PC-9 (cell line): Measurements from ENCODE around the gene CCDC86. TPM values are rescaled to one million over a fixed set of nuclear protein-coding genes. Genes with fewer than 3 reads are reported as not detected.

Experiments
- BruUV-seq: library from RNA; stranded (reverse); fragments of 400-500 nt; replicated peaks from 2 replicates; lab custom pipeline; 2021; lab: Mats Ljungman, UMichigan
- CTCF ChIA-PET: fragments of 300-600 bp; sonication (Branson Sonifier 250); formaldehyde crosslinking; loops from one replicate; lab custom pipeline; 2022; ENCODE audit warnings: antibody characterized with exemption; lab: Charles Lee
- POLR2A ChIA-PET: fragments of 300-600 bp; sonication (Branson Sonifier 250); formaldehyde crosslinking; loops from one replicate; lab custom pipeline; 2022; ENCODE audit warnings: antibody characterized with exemption; ENCODE audit not compliant: unreplicated experiment; lab: Charles Lee
- DNase-seq, 2 experiments: peaks; one replicate each; pipeline versions ENCODE4 v3.0.0 to v3.0.0-alpha.2; 2015 to 2022; ENCODE audit warnings: mixed read lengths in 1 of 2
- H2AFZ ChIP-seq: fragments of 200-600 bp; sonication (generic); 2 replicates; pipeline ENCODE4 v1.8.1; 2017; ENCODE audit warnings: antibody characterized with exemption
- H3F3A ChIP-seq: fragments of 200-600 bp; sonication (generic); 2 replicates; pipeline ENCODE4 v1.8.1; 2017; ENCODE audit warnings: antibody characterized with exemption, mild to moderate bottlenecking, low read depth; ENCODE audit not compliant: insufficient read depth
- H3K27ac ChIP-seq: fragments of 200-600 bp; sonication (generic); 2 replicates; pipeline ENCODE4 v1.6.1; 2016; ENCODE audit warnings: mixed run types
- H3K27me3 ChIP-seq: fragments of 200-600 bp; sonication (generic); 2 replicates; pipeline ENCODE4 v1.6.1; 2016; ENCODE audit warnings: low read depth, mixed run types; ENCODE audit not compliant: insufficient read depth
- H3K36me3 ChIP-seq: fragments of 200-600 bp; sonication (generic); 2 replicates; pipeline ENCODE4 v1.6.1; 2016; ENCODE audit warnings: low read depth, mixed run types
- H3K4me1 ChIP-seq: fragments of 200-600 bp; sonication (generic); replicated peaks from 2 replicates; pipeline ENCODE4 v1.6.1; 2016; ENCODE audit warnings: mixed run types; ENCODE audit not compliant: insufficient read depth
- H3K4me2 ChIP-seq: fragments of 200-600 bp; sonication (generic); 2 replicates; pipeline ENCODE4 v1.6.1; 2017; ENCODE audit warnings: mixed run types
- H3K4me3 ChIP-seq: fragments of 200-600 bp; sonication (generic); 2 replicates; pipeline ENCODE4 v1.6.1; 2016; ENCODE audit warnings: mixed run types
- H3K79me2 ChIP-seq: fragments of 200-600 bp; sonication (generic); 2 replicates; pipeline ENCODE4 v1.6.1; 2017; ENCODE audit warnings: low read depth, mixed run types
- H3K9me2 ChIP-seq: fragments of 200-600 bp; sonication (generic); 2 replicates; pipeline ENCODE4 v1.8.1; 2017; ENCODE audit warnings: mild to moderate bottlenecking; ENCODE audit not compliant: insufficient read depth
- H3K9me3 ChIP-seq: fragments of 200-600 bp; sonication (generic); 2 replicates; pipeline ENCODE4 v1.8.1; 2016; ENCODE audit warnings: low read depth; ENCODE audit not compliant: insufficient read depth
- H4K20me1 ChIP-seq: fragments of 200-600 bp; sonication (generic); 2 replicates; pipeline ENCODE4 v1.8.1; 2017; ENCODE audit not compliant: insufficient read depth
- CTCF ChIP-seq: fragments of 200-600 bp; sonication (generic); conservative IDR thresholded peaks from 2 replicates; pipeline ENCODE4 v1.6.1; 2017; ENCODE audit warnings: mixed run types, antibody characterized with exemption, mild to moderate bottlenecking, moderate library complexity
- EZH2 ChIP-seq: fragments of 200-600 bp; sonication (generic); IDR thresholded peaks from 2 replicates; pipeline ENCODE4 v1.8.0; 2017; ENCODE audit warnings: antibody characterized with exemption, low read depth
- intact Hi-C: fragments of 100-400 bp; cut with micrococcal nuclease; formaldehyde crosslinking; loops from one replicate; pipeline ENCODE4 v1.10.0; 2022; ENCODE audit not compliant: unreplicated experiment
- total RNA-seq: library from RNA; stranded (reverse); gene quantifications from 2 replicates; pipeline ENCODE4 v1.2.3, GENCODE V29; 2021

Gene CCDC86
- total RNA-seq, 1 experiment from 2014 or later: 35.6 TPM

- Histone ChIP-seq H3K4me2 (no peak within 1 kb of the TSS), H3K79me2 (no peaks in the 10 kb centered on the region), H3K27ac (no peak within 1 kb of the TSS), H3K36me3 (no peaks in the 10 kb centered on the region), H3K9me2 (no peaks in the 10 kb centered on the region), H3K27me3 (peaks cover 5% of the 10 kb centered on the region; the same call in 1 of the 2 replicates), H3K4me3 (no peak within 1 kb of the TSS), H3F3A (no peaks in the 10 kb centered on the region), H4K20me1 (no peaks in the 10 kb centered on the region), H3K9me3 (no peaks in the 10 kb centered on the region), H3K4me1 (0 out of 2 replicates have a peak, but pooled peaks cover 11% of the 10 kb centered on the region), H2AFZ (no peak within 1 kb of the TSS)
- CTCF ChIA-PET: interaction anchor here (1.8 kb wide), 1 partner anchor 32 kb away, joined by 4 read pairs; no protein-coding TSS in a partner anchor
- BruUV-seq: no TSS peak
- DNase-seq: peak; percentile 35 to 65
- TF ChIP-seq CTCF (no peak), EZH2 (no peak)
- POLR2A ChIA-PET: interaction anchor here (0.6 kb wide), 1 partner anchor 45 kb away, joined by 5 read pairs; no protein-coding TSS in a partner anchor
- intact Hi-C loops: no loop called here
Measured at GRCh38 chr11:60866911-60867870, 25.3 kb downstream of the CCDC86 start, which contains the start of gene ZP1. TSS of gene ZP1 (plus strand) at chr11:60867542. CDS start at chr11:60867562, 20 bp downstream.

GRCh38 chr11:60867871-60868681 lies 26.2 kb downstream of the CCDC86 start:
- Histone ChIP-seq H3K27ac (no peak overlapping the region), H3K79me2 (no peaks in the 10 kb centered on the region), H3K9me3 (no peaks in the 10 kb centered on the region), H3F3A (no peaks in the 10 kb centered on the region), H3K9me2 (no peaks in the 10 kb centered on the region), H3K4me2 (no peak overlapping the region), H3K27me3 (peaks cover 2% of the 10 kb centered on the region; the same call in 1 of the 2 replicates), H3K36me3 (no peaks in the 10 kb centered on the region), H3K4me3 (no peak overlapping the region), H4K20me1 (no peaks in the 10 kb centered on the region), H3K4me1 (0 out of 2 replicates have a peak, but pooled peaks cover 12% of the 10 kb centered on the region), H2AFZ (no peak overlapping the region)
- DNase-seq: no peak
- no peak for TF ChIP-seq CTCF
- TF ChIP-seq EZH2: no peak
- ChIA-PET POLR2A (no interaction called here), CTCF (no interaction called here)
- intact Hi-C loops: no loop called here
- BruUV-seq: no TSS peak
